ENCODE measurements around the gene PRPH2. TPM values are rescaled to one million over a fixed set of nuclear protein-coding genes. Genes with fewer than 3 reads are reported as not detected.
A peak's percentile ranks its signal among the peaks of the same experiment; 100 is the strongest.

PRPH2 gene, protein sequence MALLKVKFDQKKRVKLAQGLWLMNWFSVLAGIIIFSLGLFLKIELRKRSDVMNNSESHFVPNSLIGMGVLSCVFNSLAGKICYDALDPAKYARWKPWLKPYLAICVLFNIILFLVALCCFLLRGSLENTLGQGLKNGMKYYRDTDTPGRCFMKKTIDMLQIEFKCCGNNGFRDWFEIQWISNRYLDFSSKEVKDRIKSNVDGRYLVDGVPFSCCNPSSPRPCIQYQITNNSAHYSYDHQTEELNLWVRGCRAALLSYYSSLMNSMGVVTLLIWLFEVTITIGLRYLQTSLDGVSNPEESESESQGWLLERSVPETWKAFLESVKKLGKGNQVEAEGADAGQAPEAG
- 1 to 10 TPM; 1.1 to 1.2 TPM for total RNA-seq
- long read RNA-seq, partial matches to known transcripts, result 1 of 1 reads
- long read RNA-seq, other reads (novel, unspliced or antisense), result 0 of 1 reads

- ATAC-seq, result no peak
- intact Hi-C loops (cut with DNase I), result loop anchor here in 1 of 2 donors (10.0 kb wide), 1 partner anchor 152 kb away; the partner anchor contains the start of gene RPL7L1
- DNase-seq, result no peak
Observed at GRCh38 chr6:42722497-42722896, at the start of gene PRPH2. TSS of gene PRPH2 (minus strand) at chr6:42722597. CDS start at chr6:42722334, 263 bp downstream.

- DNase-seq (no peak), ATAC-seq (no peak)
- intact Hi-C loops (cut with DNase I), result no loop called here
Observed at GRCh38 chr6:42771741-42772100, 49.3 kb upstream of the PRPH2 start.

- ATAC-seq (no peak), DNase-seq (no peak)
- intact Hi-C loops (cut with DNase I), result no loop called here
Observed at GRCh38 chr6:42769836-42770235, 47.4 kb upstream of the PRPH2 start.

DNA sequence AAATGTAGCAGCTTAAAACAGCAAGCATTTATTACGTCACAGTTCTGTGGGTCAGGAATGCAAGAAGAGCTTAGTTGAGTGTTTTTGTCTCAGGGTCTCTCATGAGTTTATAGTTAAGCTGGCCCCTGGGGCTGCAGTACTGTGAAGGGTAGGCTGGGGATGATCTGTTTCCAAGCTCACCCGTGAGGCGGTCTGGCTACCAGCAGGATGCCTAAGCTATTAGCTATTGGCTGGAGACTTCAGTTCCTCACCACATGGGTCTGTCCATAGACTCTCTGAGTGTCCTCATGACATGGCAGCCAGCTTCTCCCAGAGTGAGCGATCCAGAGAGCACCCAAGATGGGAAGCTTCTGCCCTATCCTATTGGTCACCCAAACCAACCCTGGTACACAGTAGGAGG lies 46.7 kb upstream of the PRPH2 start:
- DNase-seq (no peak), ATAC-seq (no peak)
- intact Hi-C loops (cut with DNase I), result no loop called here

- DNase-seq (no peak), ATAC-seq (no peak)
- intact Hi-C loops (cut with DNase I), result no loop called here
Observed at GRCh38 chr6:42766163-42766670, 43.8 kb upstream of the PRPH2 start.

DNA sequence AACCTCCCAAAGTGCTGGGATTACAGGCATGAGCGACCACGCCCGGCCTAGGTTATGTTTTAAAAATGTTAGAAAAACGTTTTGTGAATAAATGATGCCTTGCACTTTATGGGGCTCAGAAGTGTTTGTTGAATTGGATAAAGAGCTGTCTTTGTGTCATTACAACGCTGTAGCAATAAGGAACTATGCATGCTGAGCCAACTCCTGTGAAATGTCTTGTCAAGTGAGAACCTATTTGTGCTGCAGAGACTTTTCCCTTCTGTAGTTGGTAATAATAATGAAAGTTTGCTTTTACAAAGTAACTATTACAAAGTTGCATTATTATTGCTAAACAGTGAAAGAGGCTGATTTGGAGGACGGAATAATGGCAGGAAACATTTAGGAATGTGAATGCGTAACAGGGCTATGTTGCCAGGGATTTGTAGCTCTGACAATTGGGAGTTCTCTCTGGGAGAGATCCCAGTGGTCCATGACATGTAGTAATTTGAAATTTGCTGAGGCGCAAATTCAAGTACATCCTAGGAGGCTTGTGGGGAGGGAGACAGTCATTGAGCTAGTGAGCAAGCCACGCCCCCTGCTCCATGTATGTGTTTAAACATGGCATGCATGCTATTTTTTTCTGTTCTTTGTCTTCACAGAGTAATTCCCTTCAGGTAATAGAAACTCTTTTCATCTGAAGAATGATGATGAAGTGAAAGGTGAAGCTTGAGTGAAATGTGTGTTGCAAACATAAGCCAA lies 42.7 kb upstream of the PRPH2 start:
- intact Hi-C loops (cut with DNase I), result no loop called here
- no peak for DNase-seq
- peak in 1 of 2 donors; percentile 19 for ATAC-seq

DNA sequence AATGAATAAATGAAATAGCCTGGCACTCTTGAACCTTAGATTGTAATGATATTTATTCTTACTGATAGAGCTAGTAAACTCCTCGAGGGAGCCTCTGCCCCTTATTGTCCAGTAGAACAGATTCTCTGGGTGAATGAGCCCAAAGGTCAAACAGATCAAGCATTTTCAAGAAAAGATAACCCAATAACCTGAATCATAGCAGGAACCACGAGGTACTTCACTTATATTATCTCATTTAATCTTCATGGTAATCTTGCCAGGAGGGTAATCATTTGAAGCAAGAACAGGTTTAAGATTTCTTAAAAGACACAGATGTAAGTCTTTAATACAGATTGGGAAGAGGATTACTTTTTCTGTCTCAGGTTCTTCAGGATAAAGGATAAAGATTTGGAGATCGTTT lies 40.6 kb upstream of the PRPH2 start:
- ATAC-seq (no peak), DNase-seq (no peak)
- intact Hi-C loops (cut with DNase I), result no loop called here

- DNase-seq, result no peak
- intact Hi-C loops (cut with DNase I), result no loop called here
- no peak for ATAC-seq
Observed at GRCh38 chr6:42762426-42762859, 40.0 kb upstream of the PRPH2 start.

DNA sequence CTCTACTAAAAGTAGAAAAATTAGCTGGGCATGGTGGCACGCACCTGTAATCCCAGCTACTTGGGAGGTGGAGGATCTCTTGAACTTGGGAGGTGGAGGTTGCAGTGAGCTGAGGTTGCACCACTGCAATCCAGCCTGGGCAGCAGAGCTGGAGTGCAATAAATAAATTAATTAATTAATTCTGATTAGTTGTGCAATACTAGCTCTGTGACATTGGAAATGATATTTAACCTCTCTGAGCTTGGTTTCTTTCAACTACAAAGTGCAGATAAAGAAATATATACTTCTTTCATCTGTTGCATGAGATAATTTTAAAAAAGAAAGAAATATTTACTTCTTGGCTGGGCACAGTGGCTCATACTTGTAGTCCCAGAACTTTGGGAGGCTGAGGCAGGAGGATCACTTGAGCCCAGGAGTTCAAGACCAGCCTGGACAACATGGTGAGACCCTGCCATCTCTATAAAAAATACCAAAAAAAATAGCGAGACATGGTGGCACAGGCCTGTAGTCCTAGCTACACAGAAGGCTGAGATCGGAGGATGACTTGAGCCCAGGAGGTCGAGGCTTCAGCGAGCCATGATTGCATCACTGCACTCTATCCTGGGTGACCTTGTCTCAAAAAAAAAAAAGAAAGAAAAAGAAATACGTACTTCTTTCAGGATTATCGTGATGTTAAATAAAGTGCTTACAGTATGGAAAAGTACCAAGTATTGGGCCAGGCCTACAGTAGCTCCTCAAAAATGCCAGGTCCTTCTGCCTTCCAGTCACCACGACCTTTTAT lies 39.1 kb upstream of the PRPH2 start:
- intact Hi-C loops (cut with DNase I), result no loop called here
- DNase-seq (no peak), ATAC-seq (no peak)

GRCh38 chr6:42758756-42759430 lies 36.5 kb upstream of the PRPH2 start:
- intact Hi-C loops (cut with DNase I), result no loop called here
- ATAC-seq, result no peak
- no peak for DNase-seq

DNA sequence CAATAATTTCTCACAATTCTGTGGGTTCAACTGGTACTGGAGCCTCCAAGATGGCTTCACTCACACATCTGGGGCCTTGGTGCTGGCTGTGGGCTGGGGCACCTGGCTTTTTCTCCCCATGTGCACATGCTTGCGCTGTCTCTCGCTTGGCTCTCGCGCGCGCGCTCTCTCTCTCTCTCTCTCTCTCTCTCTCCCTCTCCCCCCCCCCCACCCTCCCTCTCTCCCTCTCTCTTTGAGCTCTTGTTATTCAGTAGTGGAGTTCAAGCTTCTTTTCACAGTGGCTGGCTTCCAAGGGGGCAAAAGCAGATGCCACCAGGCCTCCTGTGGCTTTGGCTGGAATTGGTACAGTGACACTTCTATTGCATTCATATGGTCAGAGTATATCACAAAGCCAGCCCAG lies 34.3 kb upstream of the PRPH2 start:
- ATAC-seq, result no peak
- intact Hi-C loops (cut with DNase I), result no loop called here
- no peak for DNase-seq

DNA sequence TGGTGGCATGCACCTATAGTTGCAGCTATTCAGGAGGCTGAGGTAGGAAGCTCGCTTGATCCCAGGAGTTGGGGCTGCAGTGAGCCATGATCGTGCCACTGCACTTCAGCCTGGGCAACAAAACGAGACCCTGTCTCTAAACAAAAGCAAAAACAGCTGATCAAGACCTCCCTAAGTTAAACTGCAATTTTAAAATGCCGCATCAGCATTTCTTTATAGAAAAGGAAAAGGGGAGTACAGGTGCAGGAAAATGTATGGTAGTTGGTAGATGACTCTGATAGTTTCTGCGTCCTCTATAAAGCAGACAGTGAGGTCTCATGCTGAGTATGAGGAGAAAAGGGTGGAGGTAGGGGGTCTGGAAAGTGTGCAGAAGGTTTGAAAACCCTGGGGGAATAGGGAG lies 32.4 kb upstream of the PRPH2 start:
- ATAC-seq (no peak), DNase-seq (no peak)
- intact Hi-C loops (cut with DNase I), result no loop called here

- DNase-seq (no peak), ATAC-seq (no peak)
- intact Hi-C loops (cut with DNase I), result no loop called here
Observed at GRCh38 chr6:42751055-42751454, 28.7 kb upstream of the PRPH2 start.

- intact Hi-C loops (cut with DNase I), result loop anchor here in 1 of 2 donors (5.0 kb wide), 1 partner anchor 129 kb away; the partner anchor contains the start of gene RPL7L1
- DNase-seq (no peak), ATAC-seq (no peak)
Observed at GRCh38 chr6:42748203-42748898, 26.0 kb upstream of the PRPH2 start.

DNA sequence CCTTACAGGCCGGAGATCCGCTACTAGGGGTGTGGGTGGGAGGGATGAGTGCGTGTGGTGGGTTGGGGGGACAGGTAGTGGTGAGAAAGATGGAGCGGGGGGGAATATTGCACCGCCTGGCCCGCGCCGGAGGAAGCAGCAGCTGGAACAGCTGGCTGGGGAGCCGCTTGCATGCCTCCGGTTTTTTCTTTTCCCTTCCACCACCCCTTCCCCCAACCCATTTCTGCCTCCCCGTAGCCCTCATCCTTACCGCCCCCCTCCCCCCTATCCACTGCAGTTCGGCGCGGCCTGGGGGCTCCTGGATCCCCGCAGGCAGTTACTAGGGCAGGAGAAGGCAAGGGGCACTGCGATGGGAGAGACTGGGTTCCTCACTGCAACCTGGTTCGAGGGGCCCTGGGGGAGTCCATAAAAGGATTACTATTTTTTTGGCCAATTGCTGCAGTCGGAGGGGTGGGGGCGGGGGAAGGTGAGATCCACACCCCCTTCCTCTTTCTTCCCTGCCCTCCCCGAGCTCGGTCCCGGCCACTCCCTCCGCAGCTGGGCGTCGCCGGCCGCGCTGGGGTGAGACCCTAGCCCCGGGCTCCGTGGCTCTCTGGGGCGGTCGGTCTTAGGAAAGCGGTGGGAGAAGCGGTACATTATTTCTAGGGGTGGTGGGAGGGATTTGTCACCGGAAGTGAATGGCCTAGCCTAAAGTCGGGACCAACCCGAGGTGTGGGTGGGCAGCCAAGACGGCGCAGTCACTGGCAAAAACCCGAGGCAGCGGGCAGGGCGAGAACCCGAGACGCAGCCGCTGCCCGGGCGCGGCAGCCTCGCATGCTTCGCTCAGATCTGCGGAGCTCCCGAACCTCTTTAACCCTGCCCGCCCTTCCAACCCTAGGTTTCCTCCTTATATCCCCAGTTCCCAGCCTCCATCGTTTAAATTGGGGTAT lies 24.3 kb upstream of the PRPH2 start:
- ATAC-seq (peak; percentile 79 to 91), DNase-seq (peak; percentile 84)
- intact Hi-C loops (cut with DNase I), result loop anchor here (1.0 to 5.0 kb wide), 3 partner anchors 34 to 131 kb away; partner anchors contain the start of genes BICRAL (in 1 of the 2) and RPL7L1 (in 1 of the 2)

DNA sequence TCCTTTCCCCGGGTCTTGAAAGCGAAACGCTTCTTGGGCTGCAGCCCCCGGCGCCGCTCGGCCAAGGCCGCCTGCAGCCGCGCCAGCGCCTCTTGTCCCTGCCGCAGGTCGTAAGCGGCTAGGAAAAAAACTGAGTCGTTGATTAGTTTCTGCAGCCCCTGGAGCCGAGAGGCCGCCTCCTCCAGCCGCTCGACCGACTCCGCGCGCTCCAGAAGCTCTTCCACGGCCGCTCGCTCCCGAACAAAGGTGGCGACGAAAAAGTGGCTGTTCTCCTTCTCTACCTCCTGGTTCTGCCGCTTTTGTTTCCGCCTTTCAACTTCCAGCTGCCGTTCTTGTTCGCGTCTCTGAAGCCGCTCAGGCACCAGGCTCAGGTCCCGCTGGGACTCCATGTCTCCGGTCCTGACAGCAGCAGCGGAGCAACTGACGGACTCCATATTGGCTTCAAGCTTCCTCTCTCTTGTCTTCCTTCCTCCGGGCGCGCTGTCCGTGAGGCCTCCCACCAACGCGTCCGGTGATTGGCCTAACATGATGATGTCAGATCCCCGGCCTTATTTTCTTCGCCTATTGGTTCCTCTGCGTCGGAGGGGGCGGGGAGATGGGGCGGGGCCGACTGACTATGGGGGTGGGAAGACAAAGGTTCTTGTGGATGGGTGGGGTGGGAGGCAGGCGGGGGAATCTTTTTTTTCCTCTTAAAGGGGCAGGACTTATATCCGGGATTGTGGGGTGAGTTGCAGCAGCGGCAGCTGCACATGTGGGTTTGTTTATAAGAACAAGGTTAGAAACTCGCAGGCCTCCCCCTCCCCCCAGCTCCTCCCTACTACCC lies 23.5 kb upstream of the PRPH2 start, which contains the start of gene TBCC:
TSS of gene TBCC (minus strand) at position 464 of the 823 bp plus-strand sequence. CDS start at position 434, 30 bp downstream.
- intact Hi-C loops (cut with DNase I), result loop anchor here (2.0 to 5.0 kb wide), 2 partner anchors 35 to 131 kb away; partner anchors contain the start of gene RPL7L1 (in 1 of the 2)
- ATAC-seq (peak; percentile 89 to 91), DNase-seq (peak; percentile 95)
